ENCODE measurements around the gene TMEM176A.

The TMEM176A gene

GRCh38 chr7:150793569-150794238 is 6.9 kb upstream of the TMEM176A start:
- Histone ChIP-seq H3K27ac (no peak overlapping the region), H3K9ac (ENCODE audit: insufficient read length) (no peak overlapping the region), H3K36me3 (ENCODE audit: insufficient read depth, low read length) (no peaks in the 10 kb centered on the region), H3K4me3 (no peak overlapping the region), H3K9me3 (ENCODE audit: low read depth, low read length) (no peaks in the 10 kb centered on the region)
- no peak for DNase-seq (ENCODE audit: low read depth, low spot score)
- TF ChIP-seq EZH2 (IDR thresholded peaks at IDR 0.05) (no peak), POLR2AphosphoS5 (IDR thresholded peaks at IDR 0.05; ENCODE audit: borderline replicate concordance, low read depth, low read length) (no peak), FOXP2 (optimal IDR thresholded peaks at IDR 0.05; ENCODE audit: control extremely low read depth, extremely low read length, insufficient read depth) (no peak)

GRCh38 chr7:150797661-150798060 is 2.9 kb upstream of the TMEM176A start:
- no peaks in the 10 kb centered on the region for H3K36me3 ChIP-seq (ENCODE audit: insufficient read depth, low read length)
- H3K9me3 ChIP-seq (ENCODE audit: low read depth, low read length) = no peaks in the 10 kb centered on the region
- no peak for DNase-seq (ENCODE audit: low read depth, low spot score)
- H3K4me3 ChIP-seq = no peak overlapping the region
- no peak overlapping the region for H3K9ac ChIP-seq (ENCODE audit: insufficient read length)
- H3K27ac ChIP-seq = no peak overlapping the region
- TF ChIP-seq FOXP2 (optimal IDR thresholded peaks at IDR 0.05; ENCODE audit: control extremely low read depth, extremely low read length, insufficient read depth) (no peak), EZH2 (IDR thresholded peaks at IDR 0.05) (no peak), POLR2AphosphoS5 (IDR thresholded peaks at IDR 0.05; ENCODE audit: borderline replicate concordance, low read depth, low read length) (no peak)

GRCh38 chr7:150799156-150799555 is 1.4 kb upstream of the TMEM176A start:
- TF ChIP-seq POLR2AphosphoS5 (IDR thresholded peaks at IDR 0.05; ENCODE audit: borderline replicate concordance, low read depth, low read length) = no peak
- TF ChIP-seq EZH2 (IDR thresholded peaks at IDR 0.05) = no peak
- no peak for TF ChIP-seq FOXP2 (optimal IDR thresholded peaks at IDR 0.05; ENCODE audit: control extremely low read depth, extremely low read length, insufficient read depth)
- DNase-seq (ENCODE audit: low read depth, low spot score) = no peak
- Histone ChIP-seq H3K9ac (ENCODE audit: insufficient read length) (no peak overlapping the region), H3K4me3 (no peak overlapping the region), H3K27ac (no peak overlapping the region), H3K9me3 (ENCODE audit: low read depth, low read length) (no peaks in the 10 kb centered on the region), H3K36me3 (ENCODE audit: insufficient read depth, low read length) (no peaks in the 10 kb centered on the region)

- H3K9me3 ChIP-seq (ENCODE audit: low read depth, low read length) = no peaks in the 10 kb centered on the region
- H3K36me3 ChIP-seq (ENCODE audit: insufficient read depth, low read length) = no peaks in the 10 kb centered on the region
- no peak within 1 kb of the TSS for H3K4me3 ChIP-seq
- no peak within 1 kb of the TSS for H3K27ac ChIP-seq
- no peak for DNase-seq (ENCODE audit: low read depth, low spot score)
- no peak for TF ChIP-seq FOXP2 (optimal IDR thresholded peaks at IDR 0.05; ENCODE audit: control extremely low read depth, extremely low read length, insufficient read depth)
- TF ChIP-seq POLR2AphosphoS5 (IDR thresholded peaks at IDR 0.05; ENCODE audit: borderline replicate concordance, low read depth, low read length) = no peak
- no peak for TF ChIP-seq EZH2 (IDR thresholded peaks at IDR 0.05)
- H3K9ac ChIP-seq (ENCODE audit: insufficient read length) = no peak within 1 kb of the TSS
Measured at GRCh38 chr7:150799741-150800580, 608 bp upstream of the TMEM176A start, which contains the start of gene TMEM176B. TMEM176B (minus strand) TSS chr7:150800364; CDS start chr7:150796569, 3,795 bp downstream.

GRCh38 chr7:150801242-150801945 is 825 bp downstream of the TMEM176A start:
- Histone ChIP-seq H3K36me3 (ENCODE audit: insufficient read depth, low read length) (no peaks in the 10 kb centered on the region), H3K9ac (ENCODE audit: insufficient read length) (no peak overlapping the region), H3K9me3 (ENCODE audit: low read depth, low read length) (no peaks in the 10 kb centered on the region), H3K27ac (no peak overlapping the region), H3K4me3 (no peak overlapping the region)
- TF ChIP-seq POLR2AphosphoS5 (IDR thresholded peaks at IDR 0.05; ENCODE audit: borderline replicate concordance, low read depth, low read length) (no peak), EZH2 (IDR thresholded peaks at IDR 0.05) (no peak), FOXP2 (optimal IDR thresholded peaks at IDR 0.05; ENCODE audit: control extremely low read depth, extremely low read length, insufficient read depth) (no peak)
- DNase-seq (ENCODE audit: low read depth, low spot score) = no peak

- Histone ChIP-seq H3K36me3 (ENCODE audit: insufficient read depth, low read length) (no peaks in the 10 kb centered on the region), H3K27ac (no peak overlapping the region), H3K4me3 (no peak overlapping the region), H3K9me3 (ENCODE audit: low read depth, low read length) (no peaks in the 10 kb centered on the region), H3K9ac (ENCODE audit: insufficient read length) (no peak overlapping the region)
- DNase-seq (ENCODE audit: low read depth, low spot score) = no peak
- TF ChIP-seq POLR2AphosphoS5 (IDR thresholded peaks at IDR 0.05; ENCODE audit: borderline replicate concordance, low read depth, low read length) (no peak), EZH2 (IDR thresholded peaks at IDR 0.05) (no peak), FOXP2 (optimal IDR thresholded peaks at IDR 0.05; ENCODE audit: control extremely low read depth, extremely low read length, insufficient read depth) (no peak)
Measured at GRCh38 chr7:150801946-150802771, 1.6 kb downstream of the TMEM176A start.

GRCh38 chr7:150803161-150803860 is 2.7 kb downstream of the TMEM176A start:
- Histone ChIP-seq H3K9ac (ENCODE audit: insufficient read length) (no peak overlapping the region), H3K27ac (no peak overlapping the region), H3K4me3 (no peak overlapping the region), H3K9me3 (ENCODE audit: low read depth, low read length) (no peaks in the 10 kb centered on the region), H3K36me3 (ENCODE audit: insufficient read depth, low read length) (no peaks in the 10 kb centered on the region)
- no peak for DNase-seq (ENCODE audit: low read depth, low spot score)
- TF ChIP-seq POLR2AphosphoS5 (IDR thresholded peaks at IDR 0.05; ENCODE audit: borderline replicate concordance, low read depth, low read length) (no peak), FOXP2 (optimal IDR thresholded peaks at IDR 0.05; ENCODE audit: control extremely low read depth, extremely low read length, insufficient read depth) (no peak), EZH2 (IDR thresholded peaks at IDR 0.05) (no peak)
